Measurements from ENCODE around the gene L1CAM. TPM values are rescaled to one million over a fixed set of nuclear protein-coding genes. Genes with fewer than 3 reads are reported as not detected.

L1CAM gene
- total RNA-seq, 3 donors from 2014 or later = 0.29 to 1.8 (median 0.66) TPM

DNA sequence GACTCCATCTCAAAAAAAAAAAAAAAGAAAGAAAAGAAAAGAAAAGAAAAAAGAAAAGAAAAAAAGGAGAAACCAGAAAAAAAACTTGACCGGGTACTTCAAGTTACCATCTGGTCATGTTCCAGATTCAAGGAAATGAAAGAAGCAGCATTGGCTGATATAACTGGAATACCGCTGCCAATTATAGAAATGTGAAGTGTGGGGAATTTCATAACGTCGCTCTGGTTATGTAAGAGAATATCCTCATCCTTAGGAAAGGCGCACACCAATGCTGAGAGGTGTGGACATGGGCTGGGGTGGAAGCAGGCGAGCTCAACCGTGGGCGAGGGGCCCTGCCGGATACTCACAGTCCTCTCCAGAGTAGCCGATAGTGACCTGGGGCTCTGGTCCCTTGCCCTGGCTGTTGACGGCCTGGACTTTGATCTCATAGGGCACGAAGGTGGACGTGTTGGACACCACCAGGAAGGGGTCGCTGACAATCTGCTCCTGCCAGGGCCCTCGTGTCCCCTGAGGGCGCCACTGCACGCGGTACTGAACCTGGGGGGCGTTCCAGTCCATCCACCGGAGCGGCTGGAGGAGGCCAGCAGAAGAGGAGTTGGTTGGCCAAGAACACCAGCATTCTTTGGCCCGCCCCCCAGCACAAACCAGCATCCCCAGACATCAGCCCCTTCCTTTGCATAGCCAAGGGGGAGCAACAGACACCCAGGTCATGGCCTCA, 19.5 kb downstream of the L1CAM start:
- no peaks in the 10 kb centered on the region for H3K36me3 ChIP-seq
- intact Hi-C loops (cut with DNase I; ENCODE audit: low total_unique reads) = no loop called here
- DNase-seq (ENCODE audit: low spot score in 2 of 2) = no peak
- H3K27ac ChIP-seq = no peak overlapping the region
- no peaks in the 10 kb centered on the region for H3K4me1 ChIP-seq
- no peak overlapping the region for H3K4me3 ChIP-seq
- peaks cover 3 to 87% of the 10 kb centered on the region in 2 donors for H3K27me3 ChIP-seq
- no peaks in the 10 kb centered on the region for H3K9me3 ChIP-seq
- TF ChIP-seq POLR2AphosphoS5 (IDR thresholded peaks at IDR 0.05) (no peak), POLR2A (IDR thresholded peaks at IDR 0.05) (no peak)
- TF ChIP-seq, protein P1, sequence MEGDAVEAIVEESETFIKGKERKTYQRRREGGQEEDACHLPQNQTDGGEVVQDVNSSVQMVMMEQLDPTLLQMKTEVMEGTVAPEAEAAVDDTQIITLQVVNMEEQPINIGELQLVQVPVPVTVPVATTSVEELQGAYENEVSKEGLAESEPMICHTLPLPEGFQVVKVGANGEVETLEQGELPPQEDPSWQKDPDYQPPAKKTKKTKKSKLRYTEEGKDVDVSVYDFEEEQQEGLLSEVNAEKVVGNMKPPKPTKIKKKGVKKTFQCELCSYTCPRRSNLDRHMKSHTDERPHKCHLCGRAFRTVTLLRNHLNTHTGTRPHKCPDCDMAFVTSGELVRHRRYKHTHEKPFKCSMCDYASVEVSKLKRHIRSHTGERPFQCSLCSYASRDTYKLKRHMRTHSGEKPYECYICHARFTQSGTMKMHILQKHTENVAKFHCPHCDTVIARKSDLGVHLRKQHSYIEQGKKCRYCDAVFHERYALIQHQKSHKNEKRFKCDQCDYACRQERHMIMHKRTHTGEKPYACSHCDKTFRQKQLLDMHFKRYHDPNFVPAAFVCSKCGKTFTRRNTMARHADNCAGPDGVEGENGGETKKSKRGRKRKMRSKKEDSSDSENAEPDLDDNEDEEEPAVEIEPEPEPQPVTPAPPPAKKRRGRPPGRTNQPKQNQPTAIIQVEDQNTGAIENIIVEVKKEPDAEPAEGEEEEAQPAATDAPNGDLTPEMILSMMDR (IDR thresholded peaks at IDR 0.05) = no peak

GRCh38 chrX:153865685-153866084, 20.3 kb downstream of the L1CAM start:
- Histone ChIP-seq H3K9me3 (no peaks in the 10 kb centered on the region), H3K4me1 (no peaks in the 10 kb centered on the region), H3K27ac (no peak overlapping the region), H3K4me3 (no peak overlapping the region), H3K36me3 (no peaks in the 10 kb centered on the region), H3K27me3 (peaks cover 3 to 87% of the 10 kb centered on the region in 2 donors)
- no peak for DNase-seq (ENCODE audit: low spot score in 2 of 2)
- TF ChIP-seq, protein P1 (IDR thresholded peaks at IDR 0.05) = no peak
- no peak for TF ChIP-seq POLR2AphosphoS5 (IDR thresholded peaks at IDR 0.05)
- no peak for TF ChIP-seq POLR2A (IDR thresholded peaks at IDR 0.05)
- intact Hi-C loops (cut with DNase I; ENCODE audit: low total_unique reads) = no loop called here

- Histone ChIP-seq H3K4me1 (no peaks in the 10 kb centered on the region), H3K27ac (no peak overlapping the region), H3K4me3 (no peak overlapping the region), H3K9me3 (no peaks in the 10 kb centered on the region), H3K36me3 (no peaks in the 10 kb centered on the region), H3K27me3 (peaks cover 3 to 83% of the 10 kb centered on the region in 2 donors)
- DNase-seq (ENCODE audit: low spot score in 2 of 2) = no peak
- TF ChIP-seq, protein P1 (IDR thresholded peaks at IDR 0.05) = no peak
- TF ChIP-seq POLR2AphosphoS5 (IDR thresholded peaks at IDR 0.05) (no peak), POLR2A (IDR thresholded peaks at IDR 0.05) (no peak)
- intact Hi-C loops (cut with DNase I; ENCODE audit: low total_unique reads) = no loop called here
Observed at GRCh38 chrX:153865321-153865580, 20.7 kb downstream of the L1CAM start.

DNA sequence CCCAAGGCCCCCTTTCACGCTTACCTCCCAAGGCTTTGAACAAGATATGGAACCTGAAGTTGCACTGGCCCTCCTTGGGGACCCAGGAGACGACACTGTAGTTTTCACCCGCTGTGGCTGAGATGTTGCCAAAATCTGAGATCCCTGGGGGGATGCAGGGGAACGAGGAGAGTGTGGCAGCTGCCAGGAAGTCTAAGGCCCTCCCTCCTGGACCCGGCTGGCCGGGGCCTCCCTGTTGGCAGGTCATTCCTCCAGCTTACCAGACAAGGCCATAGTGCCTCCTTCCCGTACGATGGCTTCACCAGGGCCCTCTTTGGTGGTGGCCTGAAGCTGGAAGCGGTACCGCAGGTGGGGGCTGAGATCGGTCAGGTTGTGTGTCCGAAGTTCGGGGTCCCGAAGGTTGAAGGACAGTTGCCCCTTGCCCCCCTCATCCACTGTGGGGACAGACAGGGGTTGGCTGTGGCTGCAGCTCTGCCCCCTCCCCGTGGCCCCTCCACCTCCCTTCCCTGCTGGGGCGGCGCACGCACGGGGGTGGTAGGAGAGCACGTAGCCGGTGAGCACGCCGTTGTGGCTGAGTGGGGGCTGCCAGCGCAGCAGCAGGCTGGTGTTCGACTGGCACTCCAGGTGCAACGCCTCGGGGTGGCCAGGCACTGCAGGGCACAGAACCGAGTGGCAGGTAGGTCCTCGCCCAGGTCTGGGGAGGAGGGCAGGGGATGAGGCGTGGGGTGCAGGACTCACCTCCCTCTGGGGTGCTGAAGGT, 21.2 kb downstream of the L1CAM start:
- intact Hi-C loops (cut with DNase I; ENCODE audit: low total_unique reads) = no loop called here
- TF ChIP-seq POLR2AphosphoS5 (IDR thresholded peaks at IDR 0.05) (no peak), POLR2A (IDR thresholded peaks at IDR 0.05) (no peak)
- TF ChIP-seq, protein P1 (IDR thresholded peaks at IDR 0.05) = no peak
- Histone ChIP-seq H3K4me1 (no peaks in the 10 kb centered on the region), H3K27me3 (peaks cover 3 to 78% of the 10 kb centered on the region in 2 donors), H3K36me3 (no peaks in the 10 kb centered on the region), H3K27ac (no peak overlapping the region), H3K9me3 (no peaks in the 10 kb centered on the region), H3K4me3 (no peak overlapping the region)
- DNase-seq (ENCODE audit: low spot score in 2 of 2) = no peak

DNA sequence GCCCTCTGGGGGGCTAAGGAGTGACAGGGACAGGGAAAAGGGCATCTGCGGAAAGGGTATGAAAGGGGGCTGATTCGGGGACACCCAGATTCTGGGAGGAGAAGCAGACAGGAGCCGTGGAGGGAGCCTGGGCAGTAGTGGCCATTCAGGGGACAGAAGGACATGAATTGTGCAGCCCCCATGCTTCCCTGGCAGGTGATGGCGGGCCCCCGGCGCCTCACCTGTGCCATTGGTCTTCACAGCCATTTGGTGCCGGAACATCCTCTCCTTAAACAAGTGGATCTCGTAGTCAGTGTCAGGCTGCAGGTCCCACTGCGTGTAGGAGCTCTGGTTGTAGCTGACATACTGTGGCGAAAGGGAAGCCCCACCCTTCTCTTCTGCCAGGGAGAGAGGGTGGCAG, 21.9 kb downstream of the L1CAM start:
- Histone ChIP-seq H3K36me3 (no peaks in the 10 kb centered on the region), H3K9me3 (no peaks in the 10 kb centered on the region), H3K27me3 (peaks cover 0 to 72% of the 10 kb centered on the region in 2 donors), H3K4me1 (no peaks in the 10 kb centered on the region), H3K4me3 (no peak overlapping the region), H3K27ac (no peak overlapping the region)
- intact Hi-C loops (cut with DNase I; ENCODE audit: low total_unique reads) = no loop called here
- DNase-seq (ENCODE audit: low spot score in 2 of 2) = no peak
- TF ChIP-seq POLR2A (IDR thresholded peaks at IDR 0.05) = no peak
